Suprapubic skin (tissue), 4 donors: ENCODE measurements around the gene PDE2A. TPM values are rescaled to one million over a fixed set of nuclear protein-coding genes. Genes with fewer than 3 reads are reported as not detected.

Experiments
- DNase-seq, 2 donors: peaks; one replicate each; pipeline ENCODE4 v3.0.0-alpha.2; 2019; ENCODE audit warnings: low spot score in 2 of 2
- H3K27ac ChIP-seq: fragments of 200-600 bp; sonication (generic); one replicate; pipeline ENCODE4 v1.5.1; 2019
- H3K27me3 ChIP-seq: fragments of 200-600 bp; sonication (generic); one replicate; pipeline ENCODE4 v1.5.1; 2019
- H3K36me3 ChIP-seq: fragments of 200-600 bp; sonication (generic); one replicate; pipeline ENCODE4 v1.5.1; 2019
- H3K4me1 ChIP-seq: fragments of 200-600 bp; sonication (generic); one replicate; pipeline ENCODE4 v1.5.1; 2019
- H3K4me3 ChIP-seq: fragments of 200-600 bp; sonication (generic); one replicate; pipeline ENCODE4 v1.5.1; 2019; ENCODE audit warnings: mild to moderate bottlenecking
- H3K9me3 ChIP-seq: fragments of 200-600 bp; sonication (generic); one replicate; pipeline ENCODE4 v1.5.1; 2019
- CTCF ChIP-seq, 2 donors: fragments of 200-600 bp in 1 of 2; fragments of 450-650 bp in 1 of 2; sonication (generic) in 1 of 2; IDR thresholded peaks; one replicate each; pipeline ENCODE4 v1.5.1; 2016 to 2019; ENCODE audit warnings: antibody characterized with exemption in 2 of 2, mild to moderate bottlenecking in 1 of 2, moderate library complexity in 1 of 2
- EP300 ChIP-seq: sonication (generic); formaldehyde crosslinking; IDR thresholded peaks from one replicate; pipeline ENCODE4 v1.6.1; 2017; ENCODE audit warnings: antibody characterized with exemption
- POLR2A ChIP-seq, 2 donors: fragments of 450-650 bp; IDR thresholded peaks; one replicate each; pipeline ENCODE4 v1.6.1; 2017; ENCODE audit warnings: antibody characterized with exemption in 2 of 2, mild to moderate bottlenecking in 2 of 2, moderate library complexity in 2 of 2
- POLR2AphosphoS5 ChIP-seq, 3 donors: sonication (generic); formaldehyde crosslinking; IDR thresholded peaks; one replicate each; pipeline ENCODE4 v1.6.1; 2017; ENCODE audit warnings: antibody characterized with exemption in 3 of 3
- WGBS: methylation state at CpG from one replicate; pipeline ENCODE4 v1.1.5; 2018; 5-methylcytosine and 5-hydroxymethylcytosine counted together
- total RNA-seq, 4 donors: library from RNA; depleted of rRNA; stranded (reverse); fragments of >200 nt; gene quantifications; one replicate each; pipeline ENCODE4 v1.1.0, GENCODE V29; 2016

PDE2A gene
- total RNA-seq, 4 donors from 2014 or later: 5.4 to 49.9 (median 31.2) TPM

GRCh38 chr11:72604256-72604655 is 70.0 kb downstream of the PDE2A start:
- Histone ChIP-seq H3K27ac (no peak overlapping the region), H3K9me3 (no peaks in the 10 kb centered on the region), H3K4me1 (peaks cover 20% of the 10 kb centered on the region), H3K36me3 (no peaks in the 10 kb centered on the region), H3K27me3 (peaks cover 2% of the 10 kb centered on the region), H3K4me3 (no peak overlapping the region)
- DNase-seq: no peak
- WGBS: 50% methylated on average over 1 of the region's 1 CpG
- TF ChIP-seq POLR2A (IDR thresholded peaks at IDR 0.05) (no peak), POLR2AphosphoS5 (IDR thresholded peaks at IDR 0.05) (no peak), CTCF (IDR thresholded peaks at IDR 0.05) (no peak)

GRCh38 chr11:72602250-72602904 is 71.8 kb downstream of the PDE2A start:
- 76% methylated on average over 10 of the region's 11 CpGs for WGBS
- Histone ChIP-seq H3K4me3 (no peak overlapping the region), H3K9me3 (no peaks in the 10 kb centered on the region), H3K4me1 (peaks cover 14% of the 10 kb centered on the region), H3K27ac (no peak overlapping the region), H3K36me3 (no peaks in the 10 kb centered on the region), H3K27me3 (peaks cover 2% of the 10 kb centered on the region)
- no peak for DNase-seq
- TF ChIP-seq POLR2A (IDR thresholded peaks at IDR 0.05): no peak
- no peak for TF ChIP-seq EP300
- TF ChIP-seq POLR2AphosphoS5 (IDR thresholded peaks at IDR 0.05): no peak
- no peak for TF ChIP-seq CTCF (IDR thresholded peaks at IDR 0.05)

GRCh38 chr11:72600557-72600956 is 73.7 kb downstream of the PDE2A start:
- H3K36me3 ChIP-seq: no peaks in the 10 kb centered on the region
- H3K27ac ChIP-seq: no peak overlapping the region
- no peak overlapping the region for H3K4me3 ChIP-seq
- H3K4me1 ChIP-seq: peaks cover 4% of the 10 kb centered on the region
- 68% methylated on average over 9 of the region's 9 CpGs for WGBS
- no peak for DNase-seq
- peaks cover 5% of the 10 kb centered on the region for H3K27me3 ChIP-seq
- no peaks in the 10 kb centered on the region for H3K9me3 ChIP-seq
- TF ChIP-seq CTCF (IDR thresholded peaks at IDR 0.05) (no peak), POLR2AphosphoS5 (IDR thresholded peaks at IDR 0.05) (no peak), EP300 (no peak), POLR2A (IDR thresholded peaks at IDR 0.05) (no peak)

- WGBS: 73% methylated on average over 11 of the region's 11 CpGs
- peaks cover 3% of the 10 kb centered on the region for H3K4me1 ChIP-seq
- no peak overlapping the region for H3K4me3 ChIP-seq
- H3K9me3 ChIP-seq: no peaks in the 10 kb centered on the region
- TF ChIP-seq POLR2AphosphoS5 (IDR thresholded peaks at IDR 0.05) (no peak), CTCF (IDR thresholded peaks at IDR 0.05) (no peak), EP300 (no peak), POLR2A (IDR thresholded peaks at IDR 0.05) (no peak)
- DNase-seq: no peak
- no peaks in the 10 kb centered on the region for H3K36me3 ChIP-seq
- no peak overlapping the region for H3K27ac ChIP-seq
- H3K27me3 ChIP-seq: peaks cover 9% of the 10 kb centered on the region
Measured at GRCh38 chr11:72599325-72600117, 74.7 kb downstream of the PDE2A start.

GRCh38 chr11:72598906-72599305 is 75.3 kb downstream of the PDE2A start:
- DNase-seq: no peak
- no peak overlapping the region for H3K4me3 ChIP-seq
- WGBS: 50% methylated on average over 11 of the region's 11 CpGs

More at GRCh38 chr11:72598906-72599305, 75.3 kb downstream of the PDE2A start:
- H3K27me3 ChIP-seq: peaks cover 9% of the 10 kb centered on the region
- no peak overlapping the region for H3K27ac ChIP-seq
- peaks cover 3% of the 10 kb centered on the region for H3K4me1 ChIP-seq
- H3K36me3 ChIP-seq: no peaks in the 10 kb centered on the region
- H3K9me3 ChIP-seq: no peaks in the 10 kb centered on the region
- TF ChIP-seq CTCF (IDR thresholded peaks at IDR 0.05) (peak in 1 of 2 donors; percentile 28), EP300 (no peak)
